HCEC 1CT (cell line): Measurements from ENCODE around the gene KAT6B.
"Not testable (repeated sequence)": the region's sequence is repeated elsewhere in the genome, so short reads cannot be mapped to it uniquely, and the experiment has no call there.

Experiments
- DNase-seq: peaks from one replicate; pipeline ENCODE4 v3.0.0-alpha.2; 2017

The KAT6B gene

GRCh38 chr10:74863551-74863950 lies 37.2 kb downstream of the KAT6B start:
- peak; percentile 42 for DNase-seq

GRCh38 chr10:74867351-74867750 lies 41.0 kb downstream of the KAT6B start:
- no peak for DNase-seq

- no peak for DNase-seq
These were observed 42.1 kb downstream of the KAT6B start for GRCh38 chr10:74868392-74868977.

- no peak for DNase-seq
These were observed 43.2 kb downstream of the KAT6B start for GRCh38 chr10:74869635-74870034.

GRCh38 chr10:74870191-74870590 lies 43.8 kb downstream of the KAT6B start:
- no peak for DNase-seq

- DNase-seq, result no peak
These were observed 45.4 kb downstream of the KAT6B start for GRCh38 chr10:74871595-74872382.

GRCh38 chr10:74873803-74874454 lies 47.5 kb downstream of the KAT6B start:
- DNase-seq, result no peak

GRCh38 chr10:74874649-74875048 lies 48.2 kb downstream of the KAT6B start:
- no peak for DNase-seq

GRCh38 chr10:74875068-74875467 lies 48.7 kb downstream of the KAT6B start:
- no peak for DNase-seq

- peak; percentile 10 for DNase-seq
These were observed 49.6 kb downstream of the KAT6B start for GRCh38 chr10:74875966-74876365.

- DNase-seq, result not testable (repeated sequence)
These were observed 50.7 kb downstream of the KAT6B start for GRCh38 chr10:74877054-74877453.

GRCh38 chr10:74877898-74878297 lies 51.5 kb downstream of the KAT6B start:
- no peak for DNase-seq

- peak; percentile 58 for DNase-seq
These were observed 53.6 kb downstream of the KAT6B start for GRCh38 chr10:74880041-74880440.

- DNase-seq, result no peak
These were observed 55.0 kb downstream of the KAT6B start for GRCh38 chr10:74881253-74881884.

- DNase-seq, result no peak
These were observed 56.0 kb downstream of the KAT6B start for GRCh38 chr10:74882427-74882826.

GRCh38 chr10:74882831-74883230 lies 56.4 kb downstream of the KAT6B start:
- peak; percentile 68 for DNase-seq

GRCh38 chr10:74883428-74883827 lies 57.0 kb downstream of the KAT6B start:
- DNase-seq, result no peak

- no peak for DNase-seq
These were observed 61.3 kb downstream of the KAT6B start for GRCh38 chr10:74887614-74888284.

- peak; percentile 18 for DNase-seq
These were observed 62.7 kb downstream of the KAT6B start for GRCh38 chr10:74888962-74889661.

- no peak for DNase-seq
These were observed 63.2 kb downstream of the KAT6B start for GRCh38 chr10:74889662-74889998.

- DNase-seq, result no peak
These were observed 64.1 kb downstream of the KAT6B start for GRCh38 chr10:74890460-74890859.

- no peak for DNase-seq
These were observed 64.7 kb downstream of the KAT6B start for GRCh38 chr10:74891053-74891452.

GRCh38 chr10:74892839-74893238 lies 66.4 kb downstream of the KAT6B start:
- no peak for DNase-seq
